ENCODE results near the gene DIPK1C.

DIPK1C gene

GRCh38 chr18:74451148-74451547 lies 6.0 kb downstream of the DIPK1C start:
- DNase-seq (ENCODE audit: low spot score) = no peak

- no peak for DNase-seq (ENCODE audit: low spot score)
Measured at GRCh38 chr18:74450626-74451025, 6.5 kb downstream of the DIPK1C start.

- no peak for DNase-seq (ENCODE audit: low spot score)
Measured at GRCh38 chr18:74447404-74448152, 9.5 kb downstream of the DIPK1C start.

GRCh38 chr18:74446631-74447403 lies 10.3 kb downstream of the DIPK1C start:
- no peak for DNase-seq (ENCODE audit: low spot score)

- DNase-seq (ENCODE audit: low spot score) = no peak
Measured at GRCh38 chr18:74446178-74446577, 10.9 kb downstream of the DIPK1C start.

- no peak for DNase-seq (ENCODE audit: low spot score)
Measured at GRCh38 chr18:74445585-74445984, 11.5 kb downstream of the DIPK1C start.

- no peak for DNase-seq (ENCODE audit: low spot score)
Measured at GRCh38 chr18:74444104-74444503, 13.0 kb downstream of the DIPK1C start.

GRCh38 chr18:74440808-74441427 lies 16.2 kb downstream of the DIPK1C start:
- no peak for DNase-seq (ENCODE audit: low spot score)

GRCh38 chr18:74438091-74438490 lies 19.0 kb downstream of the DIPK1C start:
- DNase-seq (ENCODE audit: low spot score) = no peak

- no peak for DNase-seq (ENCODE audit: low spot score)
Measured at GRCh38 chr18:74436158-74436769, 20.8 kb downstream of the DIPK1C start.

- no peak for DNase-seq (ENCODE audit: low spot score)
Measured at GRCh38 chr18:74435740-74436139, 21.4 kb downstream of the DIPK1C start.

GRCh38 chr18:74434466-74434865 lies 22.6 kb downstream of the DIPK1C start:
- no peak for DNase-seq (ENCODE audit: low spot score)

- DNase-seq (ENCODE audit: low spot score) = no peak
Measured at GRCh38 chr18:74430806-74431571, 26.1 kb downstream of the DIPK1C start.

GRCh38 chr18:74430231-74430630 lies 26.9 kb downstream of the DIPK1C start:
- no peak for DNase-seq (ENCODE audit: low spot score)

GRCh38 chr18:74429096-74429495 lies 28.0 kb downstream of the DIPK1C start:
- DNase-seq (ENCODE audit: low spot score) = no peak

- no peak for DNase-seq (ENCODE audit: low spot score)
Measured at GRCh38 chr18:74427442-74428112, 29.5 kb downstream of the DIPK1C start.

- DNase-seq (ENCODE audit: low spot score) = no peak
Measured at GRCh38 chr18:74425876-74426275, 31.2 kb downstream of the DIPK1C start.

GRCh38 chr18:74425161-74425560 lies 31.9 kb downstream of the DIPK1C start:
- DNase-seq (ENCODE audit: low spot score) = no peak

GRCh38 chr18:74422541-74422940 lies 34.6 kb downstream of the DIPK1C start:
- DNase-seq (ENCODE audit: low spot score) = no peak

- DNase-seq (ENCODE audit: low spot score) = no peak
Measured at GRCh38 chr18:74420926-74421325, 36.2 kb downstream of the DIPK1C start.

- DNase-seq (ENCODE audit: low spot score) = no peak
Measured at GRCh38 chr18:74420481-74420880, 36.6 kb downstream of the DIPK1C start.
